OCI-LY7 (cell line): Measurements from ENCODE around the gene SMAGP.

Experiments used
- CTCF ChIP-seq: fragments of 200-600 bp; sonication (generic); conservative IDR thresholded peaks from 2 replicates; pipeline ENCODE4 v1.5.1; 2014; ENCODE audit warnings: mild to moderate bottlenecking, antibody characterized with exemption, low read length, moderate library complexity, mixed read lengths
- EZH2phosphoT487 ChIP-seq: fragments of 200-600 bp; sonication (generic); IDR thresholded peaks from 2 replicates; pipeline ENCODE4 v1.6.1; 2018; ENCODE audit warnings: low read depth, borderline replicate concordance, mild to moderate bottlenecking, mixed run types, antibody characterized with exemption, low read length, moderate library complexity, mixed read lengths

GRCh38 chr12:51196547-51196946 lies 73.7 kb downstream of the SMAGP start:
- no peak for TF ChIP-seq CTCF
- TF ChIP-seq EZH2phosphoT487, result no peak
